Measurements from ENCODE around the gene TMEM86B.
A peak's percentile ranks its signal among the peaks of the same experiment; 100 is the strongest.

TMEM86B gene

DNA sequence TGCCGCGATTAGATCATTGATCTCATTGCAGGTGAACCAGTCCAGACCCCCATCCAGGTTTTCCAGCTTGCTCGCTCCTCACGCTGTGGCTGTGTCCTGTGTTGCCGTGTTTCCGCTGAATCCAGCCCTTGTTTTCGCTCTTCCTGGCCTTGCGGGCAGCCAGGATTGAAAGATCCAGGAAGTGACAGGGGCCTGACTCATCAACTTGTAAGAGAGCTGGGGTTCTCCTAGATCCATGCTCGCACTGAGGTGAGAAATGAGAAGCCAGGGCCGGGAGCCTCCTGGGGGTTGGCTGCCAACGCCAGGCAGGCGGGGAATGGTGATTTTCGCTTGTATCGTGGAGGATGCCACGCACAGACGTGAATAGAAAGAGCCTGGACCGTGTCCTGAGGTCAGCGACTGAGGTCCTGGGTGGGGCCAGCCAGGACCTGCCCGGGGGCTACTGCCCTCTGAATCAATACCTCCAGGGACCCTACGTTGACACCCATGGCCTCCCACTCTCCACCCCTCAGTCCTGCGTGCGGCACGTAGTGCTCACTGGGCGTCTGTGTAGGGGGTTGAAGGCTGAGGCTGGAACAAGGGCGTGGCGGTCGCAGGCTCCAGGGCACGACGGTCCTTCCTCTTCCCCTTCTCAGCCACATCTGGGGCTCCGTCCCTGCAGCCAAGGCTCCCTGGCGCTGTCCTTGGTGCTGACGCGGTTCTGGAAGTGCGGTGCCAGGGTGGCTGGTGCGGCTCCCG is 11.9 kb downstream of the TMEM86B start:
- peak; percentile 31 for DNase-seq

DNA sequence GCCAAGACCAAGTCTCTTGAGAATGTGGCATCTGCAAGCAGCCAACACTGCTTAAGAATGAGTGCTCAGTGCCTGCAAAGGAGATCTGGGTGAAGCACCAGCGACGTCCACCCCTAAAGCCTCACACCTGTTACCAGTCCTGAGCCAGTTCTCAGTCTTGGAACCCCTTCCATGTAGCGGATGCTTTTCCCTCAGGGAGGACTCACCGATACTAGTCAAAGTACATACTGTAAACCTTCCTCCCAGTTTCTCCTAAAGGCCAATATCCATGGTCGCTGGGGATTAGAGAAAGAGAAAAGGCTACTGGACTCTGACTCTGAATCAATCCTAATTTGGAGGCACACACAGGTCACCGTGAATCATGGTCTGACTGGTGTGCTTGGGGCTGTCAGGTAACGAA is 15.0 kb downstream of the TMEM86B start:
- DNase-seq: no peak

GRCh38 chr19:55212447-55212846 is 16.1 kb downstream of the TMEM86B start:
- DNase-seq: peak; percentile 52

DNA sequence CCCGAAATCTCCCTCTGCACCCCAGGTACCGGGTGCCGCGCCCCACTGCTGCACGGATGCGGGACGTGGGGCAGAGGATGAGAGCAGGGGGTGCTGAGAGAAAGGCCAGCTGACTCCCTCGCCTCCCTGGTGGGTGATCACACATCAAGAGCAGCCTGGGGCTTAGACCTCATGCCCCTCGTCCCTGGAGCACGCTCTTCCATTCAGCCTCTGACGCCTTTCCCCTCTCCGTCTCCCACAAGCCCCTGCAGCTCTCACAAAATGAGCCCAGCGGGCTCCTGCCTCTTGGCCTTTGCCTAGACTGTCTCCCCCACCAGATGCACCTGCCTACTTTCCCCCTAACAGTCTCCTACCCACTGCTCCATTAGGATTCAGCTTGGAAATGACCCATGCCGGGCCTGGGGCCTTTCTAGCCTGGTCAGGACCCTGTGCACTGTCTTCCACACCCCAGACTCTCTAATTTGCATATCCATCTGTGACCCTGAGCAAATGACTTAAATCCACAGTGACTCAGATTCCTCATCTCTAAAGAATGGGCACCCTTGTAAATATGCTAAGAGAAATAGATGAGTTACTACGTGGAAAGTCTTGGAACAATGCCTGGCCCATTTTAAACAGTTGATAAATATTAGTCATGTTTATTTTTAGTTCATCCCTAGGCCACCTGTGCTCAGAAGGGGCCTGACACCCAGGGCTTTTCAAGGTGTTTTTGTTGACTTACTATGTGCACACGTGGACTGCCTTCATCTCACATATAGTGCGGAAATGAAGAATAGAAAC is 18.7 kb downstream of the TMEM86B start:
- no peak for DNase-seq

DNA sequence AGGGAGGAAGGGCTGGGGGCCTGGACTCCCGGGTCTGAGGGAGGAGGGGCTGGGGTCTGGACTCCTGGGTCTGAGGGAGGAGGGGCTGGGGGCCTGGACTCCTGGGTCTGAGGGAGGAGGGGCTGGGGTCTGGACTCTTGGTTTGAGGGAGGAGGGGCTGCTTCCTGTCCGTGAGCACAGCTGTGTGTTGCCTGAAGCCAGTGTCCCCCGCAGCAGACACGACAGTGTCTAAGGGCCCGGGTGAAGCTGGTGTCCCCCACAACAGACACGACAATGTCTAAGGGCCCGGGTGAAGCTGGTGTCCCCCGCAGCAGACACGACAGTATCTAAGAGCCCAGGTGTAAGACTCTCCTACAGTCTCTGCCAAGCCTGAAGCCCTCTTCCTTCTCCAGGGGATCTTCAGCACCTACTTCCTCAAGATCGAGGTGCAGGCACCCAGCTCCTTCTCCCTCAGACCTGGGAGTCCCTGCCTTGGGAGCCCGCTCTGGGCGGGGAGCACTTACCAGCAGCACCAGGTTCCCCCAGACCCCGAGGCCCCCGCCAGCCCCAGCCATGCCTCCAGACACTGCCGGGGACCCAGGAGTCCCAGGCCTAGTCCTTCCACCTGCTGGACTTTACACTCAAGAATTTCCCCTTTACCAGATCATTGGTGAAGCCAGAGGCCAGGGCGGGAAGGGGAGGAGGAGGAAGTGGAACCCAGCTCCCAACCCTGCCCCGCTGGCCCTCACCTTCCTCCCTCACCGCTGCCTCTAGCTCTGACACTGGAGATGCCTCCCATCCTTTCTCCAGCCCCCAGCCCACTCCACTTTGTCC is 19.5 kb downstream of the TMEM86B start, which contains the start of gene PTPRH:
PTPRH (minus strand) TSS at position 622 of the 813 bp plus-strand sequence; CDS start at position 554, 68 bp downstream.
- no peak for DNase-seq

DNA sequence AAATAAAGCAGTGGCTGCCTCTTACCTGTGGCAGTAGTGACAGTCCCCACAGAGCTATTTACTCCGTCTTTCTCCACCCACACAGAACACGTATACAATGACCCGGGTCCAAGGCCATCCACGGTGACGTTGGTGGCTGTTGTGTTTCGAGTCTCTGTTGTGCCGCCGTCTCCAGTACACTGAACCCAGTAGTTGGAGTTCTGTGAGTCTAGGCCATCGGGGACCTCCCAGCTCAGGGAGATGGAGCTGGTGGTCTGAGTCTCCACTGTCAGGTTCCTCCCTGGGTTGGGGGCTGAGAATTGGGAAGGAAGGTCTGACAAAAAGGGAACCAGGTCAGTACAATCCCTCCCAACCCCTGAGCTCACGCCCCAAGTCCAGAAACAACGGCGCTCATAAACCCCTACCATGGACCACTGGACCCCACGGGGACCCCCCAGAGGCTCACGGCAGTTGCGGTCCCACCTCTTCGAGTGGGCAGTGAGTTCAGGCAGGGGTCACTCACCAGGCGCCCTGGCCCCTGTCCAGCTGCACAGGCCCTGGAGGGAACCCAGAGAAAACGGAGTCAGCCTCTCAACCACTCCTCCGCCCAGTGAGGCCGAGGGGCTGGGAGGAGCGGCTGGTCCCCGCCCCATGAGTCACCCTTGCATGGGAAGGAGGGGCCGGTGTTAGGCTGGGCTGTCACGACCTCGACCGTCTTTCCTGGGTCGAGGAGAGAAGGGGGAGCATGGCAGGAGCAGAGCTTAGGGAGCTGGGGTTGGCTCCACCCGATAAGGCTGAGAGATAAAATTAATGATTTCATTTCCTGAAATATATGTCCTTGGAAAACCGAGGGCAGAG is 21.7 kb downstream of the TMEM86B start:
- DNase-seq: peak; percentile 8

GRCh38 chr19:55202199-55202598 is 26.4 kb downstream of the TMEM86B start:
- DNase-seq: peak; percentile 20

DNA sequence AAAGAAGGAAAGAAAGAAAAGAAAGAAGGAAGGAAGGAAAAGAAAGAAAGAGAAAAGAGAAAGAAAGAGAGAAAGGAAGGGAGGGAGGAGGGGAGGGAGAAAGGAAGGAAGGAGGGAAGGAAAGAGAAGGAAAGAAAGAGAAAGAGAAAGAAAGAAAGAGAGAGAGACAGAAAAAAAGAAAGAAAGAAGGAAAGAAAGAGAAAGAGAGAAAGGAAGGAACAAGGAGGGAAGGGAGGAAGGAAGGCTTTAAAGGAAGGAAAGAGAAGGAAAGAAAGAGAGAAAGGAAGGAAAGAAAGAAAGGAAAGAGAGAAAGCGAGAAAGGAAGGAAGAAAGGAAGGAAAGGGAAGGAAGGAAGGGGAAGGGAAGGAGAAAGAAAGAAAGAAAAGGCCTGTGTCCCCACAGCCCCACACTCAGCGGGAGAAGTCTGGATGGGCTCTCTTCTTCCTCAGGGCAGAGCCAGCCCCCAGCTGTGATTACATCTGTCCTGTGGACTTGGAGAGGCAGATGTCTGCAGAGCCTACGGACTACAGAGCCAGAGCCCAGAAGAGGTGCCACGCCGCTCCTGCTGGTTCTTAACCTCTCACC is 28.9 kb downstream of the TMEM86B start:
- no peak for DNase-seq

DNA sequence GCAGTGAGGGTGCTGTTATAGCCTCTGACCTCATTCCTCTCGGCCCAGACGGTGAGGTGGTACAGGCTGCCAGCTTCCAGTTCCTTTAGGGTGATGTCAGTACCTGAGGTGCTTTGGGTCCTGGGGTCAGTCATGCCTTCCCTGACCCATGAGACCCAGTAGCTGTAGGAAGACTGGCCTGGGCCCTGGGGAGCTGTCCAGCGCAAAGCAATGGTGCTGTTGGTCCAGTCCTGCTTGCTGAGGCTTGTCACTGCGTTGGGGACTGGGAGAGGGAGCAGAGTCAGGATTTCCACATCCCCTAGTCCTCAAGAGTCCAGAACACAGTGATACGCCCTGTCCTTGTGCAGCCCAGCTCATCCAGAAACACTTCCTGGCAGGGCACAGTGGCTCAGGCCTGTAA is 29.9 kb downstream of the TMEM86B start:
- DNase-seq: no peak

- no peak for DNase-seq
Measured at GRCh38 chr19:55197528-55197927, 31.0 kb downstream of the TMEM86B start.

DNA sequence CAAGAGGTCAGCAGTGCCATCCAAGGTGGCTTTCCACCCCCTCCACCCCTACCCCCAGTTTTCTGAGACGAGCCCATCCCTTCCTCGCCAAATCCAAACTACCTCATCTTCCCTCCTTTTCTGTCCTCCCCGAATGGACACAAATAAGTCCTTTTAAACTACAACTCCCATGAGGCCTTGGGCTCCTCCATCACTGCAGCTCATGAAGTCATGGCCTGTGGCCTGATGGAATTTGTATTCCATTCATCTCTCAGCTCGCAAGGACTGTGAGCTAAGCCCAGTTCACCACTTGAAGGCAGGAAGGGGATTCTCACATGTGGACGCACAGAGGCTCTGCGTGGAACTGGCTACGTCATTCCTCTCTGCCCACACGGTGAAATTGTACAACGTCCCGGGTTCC is 31.8 kb downstream of the TMEM86B start:
- no peak for DNase-seq

GRCh38 chr19:55193481-55193880 is 35.1 kb downstream of the TMEM86B start:
- DNase-seq: no peak

GRCh38 chr19:55189403-55189835 is 39.1 kb downstream of the TMEM86B start:
- no peak for DNase-seq

- DNase-seq: no peak
Measured at GRCh38 chr19:55188625-55189024, 39.9 kb downstream of the TMEM86B start.

DNA sequence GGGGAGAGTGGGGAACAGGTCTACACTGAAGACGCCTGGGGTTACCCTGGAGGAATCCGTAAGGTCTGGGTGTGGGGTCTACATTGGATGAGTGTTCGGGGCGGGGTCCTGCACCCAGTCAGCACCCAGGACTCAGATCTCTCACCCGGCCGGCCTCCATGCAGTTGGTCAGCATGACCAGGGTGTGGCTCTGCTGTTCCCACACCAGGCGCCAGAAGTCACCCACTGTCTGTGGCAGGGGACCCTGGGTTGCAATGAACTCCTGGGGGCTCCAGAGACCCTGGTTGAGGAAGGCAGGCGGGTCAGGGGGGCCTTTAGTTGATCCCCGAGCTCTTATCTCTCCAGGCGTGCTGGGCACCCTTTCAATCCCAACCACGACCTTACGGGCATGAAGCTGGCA is 42.5 kb downstream of the TMEM86B start:
- DNase-seq: no peak

GRCh38 chr19:55181740-55182139 is 46.8 kb downstream of the TMEM86B start:
- DNase-seq: no peak

DNA sequence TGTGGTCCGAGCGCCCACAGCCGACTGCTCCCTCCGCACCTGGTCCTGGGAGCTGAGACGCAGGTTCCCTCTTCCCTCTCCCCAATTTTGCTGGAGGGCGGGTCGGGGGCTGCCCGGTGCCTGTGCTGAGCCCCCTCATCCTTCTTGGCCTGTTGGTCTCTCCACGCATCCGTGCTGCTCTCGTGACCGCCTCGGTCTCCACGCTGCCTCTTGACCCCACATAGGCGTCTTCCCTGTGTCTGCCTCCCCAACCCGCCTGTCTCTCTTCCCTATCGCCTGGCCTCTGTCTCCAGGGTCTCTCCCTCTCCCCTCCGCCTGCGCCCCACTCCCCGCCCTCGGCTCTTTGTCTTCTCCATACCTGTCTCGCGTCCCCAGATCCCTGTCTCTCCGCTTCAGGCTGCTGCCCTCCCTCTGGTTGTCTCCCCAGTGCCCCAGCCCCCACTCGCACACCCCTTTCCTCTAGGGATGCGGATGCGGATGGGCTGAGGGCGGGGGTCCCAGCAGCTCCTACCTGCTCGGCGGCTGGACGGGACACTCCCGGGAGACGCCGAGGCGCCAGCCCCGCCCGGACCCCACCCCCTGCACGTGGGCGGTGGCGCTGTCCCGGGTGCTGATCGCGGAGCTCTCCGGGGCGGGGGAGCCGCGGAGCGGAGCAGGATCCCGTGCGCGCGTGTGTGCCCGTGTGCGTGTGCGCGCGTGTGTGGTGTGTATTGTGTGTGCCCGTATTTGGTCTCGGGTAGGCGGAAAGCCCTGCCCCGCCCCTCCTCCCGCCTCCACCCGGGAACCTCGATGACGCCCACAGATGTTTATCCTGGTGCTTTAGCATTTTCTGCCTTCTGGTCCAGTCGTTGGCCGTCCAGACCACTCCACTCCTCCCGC is 48.7 kb downstream of the TMEM86B start, which contains the start of gene SYT5:
SYT5 (minus strand) TSS at position 684 of the 879 bp plus-strand sequence. CDS start 1,248 bp downstream, outside the sequence.
- peak; percentile 63 for DNase-seq

- peak; percentile 95 for DNase-seq
Measured at GRCh38 chr19:55178781-55179599, 49.6 kb downstream of the TMEM86B start.
